Measurements from ENCODE around the gene SCNN1A.

- no peak for TF ChIP-seq CTCF (IDR thresholded peaks at IDR 0.05)
- TF ChIP-seq POLR2A (IDR thresholded peaks at IDR 0.05), result no peak
Observed at GRCh38 chr12:6390084-6390799, 14.9 kb upstream of the SCNN1A start.
